SK-N-SH (cell line): ENCODE measurements around the gene CALCB. TPM values are rescaled to one million over a fixed set of nuclear protein-coding genes. Genes with fewer than 3 reads are reported as not detected.

Experiments
- CTCF ChIA-PET: fragments of 300-600, 350-600 bp; formaldehyde crosslinking; extraction: SDS; loops from one replicate; lab custom pipeline; 2021; lab: Yijun Ruan, JAX
- POLR2A ChIA-PET: fragments of 350-600 bp; sonication (Branson Sonifier 250); formaldehyde crosslinking; extraction: SDS; loops from one replicate; lab custom pipeline; 2020; ENCODE audit warnings: antibody characterized with exemption, inconsistent platforms; lab: Yijun Ruan, JAX
- DNase-seq: peaks from one replicate; pipeline ENCODE4 v3.0.0; 2012
- H2AFZ ChIP-seq: fragments of 200-600 bp; sonication (generic); 2 replicates; pipeline ENCODE4 v1.8.1; 2016; ENCODE audit warnings: antibody characterized with exemption, mild to moderate bottlenecking, low read depth
- H3F3A ChIP-seq: fragments of 200-600 bp; sonication (generic); replicated peaks from 2 replicates; pipeline ENCODE3; 2016; ENCODE audit warnings: antibody characterized with exemption, mild to moderate bottlenecking; ENCODE audit not compliant: insufficient read depth
- H3K27ac ChIP-seq, 2 experiments: fragments of 200-500 bp in 1 of 2; fragments of 200-600 bp in 1 of 2; sonication (Bioruptor generic) in 1 of 2; sonication (generic), shearing (Covaris generic) in 1 of 2; 2 replicates each; pipeline versions ENCODE4 v1.5.1 to v1.6.1; 2014 to 2016; ENCODE audit warnings: low read depth in 2 of 2, inconsistent platforms in 1 of 2, low read length in 1 of 2, mild to moderate bottlenecking in 1 of 2, mixed read lengths in 1 of 2
- H3K27me3 ChIP-seq: fragments of 200-600 bp; sonication (generic), shearing (Covaris generic); 2 replicates; pipeline ENCODE4 v1.6.1; 2016; ENCODE audit warnings: mixed run types; ENCODE audit not compliant: insufficient read depth
- H3K36me3 ChIP-seq, 2 experiments: fragments of 200-500 bp in 1 of 2; fragments of 200-600 bp in 1 of 2; sonication (Bioruptor generic) in 1 of 2; sonication (generic) in 1 of 2; replicated peaks in 1 of 2; 2 replicates each; pipeline versions ENCODE3 to v1.5.1; 2014 to 2016; ENCODE audit warnings: low read length in 1 of 2, mild to moderate bottlenecking in 1 of 2; ENCODE audit not compliant: insufficient read depth in 2 of 2, control insufficient read depth in 1 of 2
- H3K4me1 ChIP-seq, 2 experiments: fragments of 200-500 bp in 1 of 2; fragments of 200-600 bp in 1 of 2; sonication (Bioruptor generic) in 1 of 2; sonication (generic), shearing (Covaris generic) in 1 of 2; 2 replicates each; pipeline versions ENCODE4 v1.5.1 to v1.6.1; 2014 to 2016; ENCODE audit warnings: low read depth in 1 of 2, low read length in 1 of 2, mixed run types in 1 of 2; ENCODE audit not compliant: insufficient read depth in 2 of 2, control insufficient read depth in 1 of 2
- H3K4me2 ChIP-seq: fragments of 200-600 bp; sonication (generic), shearing (Covaris generic); 2 replicates; pipeline ENCODE4 v1.6.1; 2017; ENCODE audit warnings: mixed run types
- H3K4me3 ChIP-seq, 2 experiments: fragments of 200-500 bp in 1 of 2; fragments of 200-600 bp in 1 of 2; sonication (Bioruptor generic) in 1 of 2; sonication (generic), shearing (Covaris generic) in 1 of 2; 2 replicates each; pipeline versions ENCODE4 v1.5.1 to v1.8.1; 2014 to 2016; ENCODE audit warnings: low read depth in 2 of 2, inconsistent platforms in 1 of 2, low read length in 1 of 2, mild to moderate bottlenecking in 1 of 2, mixed read lengths in 1 of 2, moderate library complexity in 1 of 2
- H3K79me2 ChIP-seq: fragments of 200-600 bp; sonication (generic); 2 replicates; pipeline ENCODE4 v1.8.1; 2017; ENCODE audit warnings: mild to moderate bottlenecking; ENCODE audit not compliant: insufficient read depth
- H3K9ac ChIP-seq: fragments of 200-600 bp; sonication (generic); 2 replicates; pipeline ENCODE4 v1.6.1; 2017; ENCODE audit warnings: mixed run types
- H3K9me2 ChIP-seq: fragments of 200-600 bp; sonication (generic); 2 replicates; pipeline ENCODE4 v1.6.1; 2017; ENCODE audit warnings: mixed run types
- H3K9me3 ChIP-seq: fragments of 200-600 bp; sonication (generic); 2 replicates; pipeline ENCODE4 v1.6.1; 2017; ENCODE audit warnings: mixed run types, mild to moderate bottlenecking, moderate library complexity
- H4K20me1 ChIP-seq: fragments of 200-600 bp; sonication (generic); 2 replicates; pipeline ENCODE4 v1.6.1; 2017; ENCODE audit warnings: mild to moderate bottlenecking, mixed run types; ENCODE audit not compliant: insufficient read depth
- CHD2 ChIP-seq: fragments of 150-350 bp; IDR thresholded peaks from 2 replicates; pipeline ENCODE4 v1.6.1; 2018; ENCODE audit warnings: low read length; ENCODE audit not compliant: partially characterized antibody
- EZH2phosphoT487 ChIP-seq: fragments of 200-600 bp; sonication (generic); IDR thresholded peaks from 2 replicates; pipeline ENCODE4 v1.6.1; 2017; ENCODE audit warnings: low read depth, mixed run types, mild to moderate bottlenecking, antibody characterized with exemption, moderate library complexity, borderline replicate concordance
- FOSL2 ChIP-seq: IDR thresholded peaks from 2 replicates; pipeline ENCODE4 v1.4.0; 2012; ENCODE audit warnings: low read depth, mild to moderate bottlenecking, moderate library complexity, borderline replicate concordance
- FOXJ3 ChIP-seq: sonication (generic); formaldehyde crosslinking; IDR thresholded peaks from 2 replicates; pipeline ENCODE4 v1.5.1; 2020; ENCODE audit warnings: mild to moderate bottlenecking, missing genetic modification reagents
- FOXM1 ChIP-seq: IDR thresholded peaks from 2 replicates; pipeline ENCODE4 v1.4.0; 2012; ENCODE audit warnings: low read depth, mild to moderate bottlenecking
- GATA2 ChIP-seq: sonication (generic); formaldehyde crosslinking; IDR thresholded peaks from 2 replicates; pipeline ENCODE4 v1.5.0; 2020; ENCODE audit warnings: mild to moderate bottlenecking, missing genetic modification reagents
- IRF3 ChIP-seq: fragments of 150-350 bp; IDR thresholded peaks from 2 replicates; pipeline ENCODE4 v1.6.1; 2016; ENCODE audit warnings: mild to moderate bottlenecking, low read depth, low read length
- MXI1 ChIP-seq: IDR thresholded peaks from 2 replicates; pipeline ENCODE4 v1.6.1; 2012; ENCODE audit warnings: mild to moderate bottlenecking, low read depth, low read length, improper control_type of control experiment
- NFIC ChIP-seq: IDR thresholded peaks from 2 replicates; pipeline ENCODE4 v1.4.0; 2012; ENCODE audit warnings: borderline replicate concordance
- RCOR1 ChIP-seq: fragments of 150-350 bp; IDR thresholded peaks from 2 replicates; pipeline ENCODE4 v1.6.1; 2017; ENCODE audit warnings: antibody characterized with exemption, low read length
- SMC3 ChIP-seq: IDR thresholded peaks from 2 replicates; pipeline ENCODE4 v1.6.1; 2012; ENCODE audit warnings: low read depth, low read length, improper control_type of control experiment
- TAF1 ChIP-seq: IDR thresholded peaks from 2 replicates; pipeline ENCODE4 v1.6.1; 2012; ENCODE audit warnings: low read depth, mild to moderate bottlenecking, low read length, moderate library complexity, borderline replicate concordance
- TEAD4 ChIP-seq: IDR thresholded peaks from 2 replicates; pipeline ENCODE4 v1.4.0; 2012; ENCODE audit warnings: mild to moderate bottlenecking, borderline replicate concordance; ENCODE audit not compliant: insufficient read depth
- USF2 ChIP-seq: fragments of 150-350 bp; IDR thresholded peaks from 2 replicates; pipeline ENCODE4 v1.6.1; 2017; ENCODE audit warnings: antibody characterized with exemption, low read length, low read depth, borderline replicate concordance
- ZBTB33 ChIP-seq: IDR thresholded peaks from 2 replicates; pipeline ENCODE4 v1.4.0; 2012; ENCODE audit warnings: low read depth, borderline replicate concordance
- WGBS: methylation state at CpG from one replicate; pipeline ENCODE4 v1.1.6; 2017; ENCODE audit warnings: low lambda C conversion rate; 5-methylcytosine and 5-hydroxymethylcytosine counted together
- polyA plus RNA-seq, 3 experiments: library from polyadenylated mRNA; depleted of rRNA; stranded (reverse); fragments of >200 nt; gene quantifications; 2 replicates each; pipeline ENCODE4 v1.2.3, GENCODE V29; 2012
- TF ChIP-seq, protein P1 (sequence below): IDR thresholded peaks from 2 replicates; pipeline ENCODE4 v1.6.1; 2012; ENCODE audit warnings: mild to moderate bottlenecking, low read depth, low read length, moderate library complexity

The CALCB gene
- polyA plus RNA-seq, 1 of the 3 experiments (the other 2 are of a cell fraction), result 0.07 TPM

- no peaks in the 10 kb centered on the region for H3K9me2 ChIP-seq
- no peaks in the 10 kb centered on the region for H4K20me1 ChIP-seq
- no peaks in the 10 kb centered on the region for H3F3A ChIP-seq
- H3K9ac ChIP-seq, result no peak overlapping the region
- H3K36me3 ChIP-seq, result no peaks in the 10 kb centered on the region
- peaks cover 0 to 7% of the 10 kb centered on the region in 2 experiments; a peak in 1 of 4 replicates for H3K4me1 ChIP-seq
- TF ChIP-seq, protein P1, sequence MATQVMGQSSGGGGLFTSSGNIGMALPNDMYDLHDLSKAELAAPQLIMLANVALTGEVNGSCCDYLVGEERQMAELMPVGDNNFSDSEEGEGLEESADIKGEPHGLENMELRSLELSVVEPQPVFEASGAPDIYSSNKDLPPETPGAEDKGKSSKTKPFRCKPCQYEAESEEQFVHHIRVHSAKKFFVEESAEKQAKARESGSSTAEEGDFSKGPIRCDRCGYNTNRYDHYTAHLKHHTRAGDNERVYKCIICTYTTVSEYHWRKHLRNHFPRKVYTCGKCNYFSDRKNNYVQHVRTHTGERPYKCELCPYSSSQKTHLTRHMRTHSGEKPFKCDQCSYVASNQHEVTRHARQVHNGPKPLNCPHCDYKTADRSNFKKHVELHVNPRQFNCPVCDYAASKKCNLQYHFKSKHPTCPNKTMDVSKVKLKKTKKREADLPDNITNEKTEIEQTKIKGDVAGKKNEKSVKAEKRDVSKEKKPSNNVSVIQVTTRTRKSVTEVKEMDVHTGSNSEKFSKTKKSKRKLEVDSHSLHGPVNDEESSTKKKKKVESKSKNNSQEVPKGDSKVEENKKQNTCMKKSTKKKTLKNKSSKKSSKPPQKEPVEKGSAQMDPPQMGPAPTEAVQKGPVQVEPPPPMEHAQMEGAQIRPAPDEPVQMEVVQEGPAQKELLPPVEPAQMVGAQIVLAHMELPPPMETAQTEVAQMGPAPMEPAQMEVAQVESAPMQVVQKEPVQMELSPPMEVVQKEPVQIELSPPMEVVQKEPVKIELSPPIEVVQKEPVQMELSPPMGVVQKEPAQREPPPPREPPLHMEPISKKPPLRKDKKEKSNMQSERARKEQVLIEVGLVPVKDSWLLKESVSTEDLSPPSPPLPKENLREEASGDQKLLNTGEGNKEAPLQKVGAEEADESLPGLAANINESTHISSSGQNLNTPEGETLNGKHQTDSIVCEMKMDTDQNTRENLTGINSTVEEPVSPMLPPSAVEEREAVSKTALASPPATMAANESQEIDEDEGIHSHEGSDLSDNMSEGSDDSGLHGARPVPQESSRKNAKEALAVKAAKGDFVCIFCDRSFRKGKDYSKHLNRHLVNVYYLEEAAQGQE, result no peak
- no peak for TF ChIP-seq EZH2phosphoT487
- no peak for TF ChIP-seq RCOR1
- TF ChIP-seq SMC3, result no peak
- TF ChIP-seq ZBTB33, result no peak
- no peak for TF ChIP-seq MXI1
- no peak for TF ChIP-seq USF2
- TF ChIP-seq TAF1, result no peak
- no peak for TF ChIP-seq TEAD4
- no peak for TF ChIP-seq FOXM1
- TF ChIP-seq NFIC, result no peak
- no peak for TF ChIP-seq FOSL2
- TF ChIP-seq IRF3, result no peak
- TF ChIP-seq CHD2, result no peak
- no peak for TF ChIP-seq FOXJ3 (CRISPR knock-in tag)
- no peak for TF ChIP-seq GATA2 (CRISPR knock-in tag)
- H3K9me3 ChIP-seq, result no peaks in the 10 kb centered on the region
- H3K4me2 ChIP-seq, result no peak overlapping the region
- POLR2A ChIA-PET, result no interaction called here
- no peaks in the 10 kb centered on the region for H3K79me2 ChIP-seq
- no peak overlapping the region for H3K4me3 ChIP-seq
- WGBS, result 10% methylated on average over 4 of the region's 4 CpGs
- no peaks in the 10 kb centered on the region; the same call in 1 of the 2 replicates for H3K27me3 ChIP-seq
- no peak overlapping the region for H2AFZ ChIP-seq
- no peak for DNase-seq
- no peak overlapping the region for H3K27ac ChIP-seq
- CTCF ChIA-PET, result interaction anchor here (1.0 to 3.6 kb wide), 4 partner anchors 9 to 43 kb away, joined by 3 to 22 read pairs (median 6); no protein-coding TSS in a partner anchor
Measured at GRCh38 chr11:15117751-15118150, 44.4 kb downstream of the CALCB start.
